ENCODE measurements around the gene IFNGR1. TPM values are rescaled to one million over a fixed set of nuclear protein-coding genes. Genes with fewer than 3 reads are reported as not detected.
"Not testable (repeated sequence)": the region's sequence is repeated elsewhere in the genome, so short reads cannot be mapped to it uniquely, and the experiment has no call there.

IFNGR1 gene
- total RNA-seq, 2 donors from 2014 or later, result 65.5 to 102 TPM

DNA sequence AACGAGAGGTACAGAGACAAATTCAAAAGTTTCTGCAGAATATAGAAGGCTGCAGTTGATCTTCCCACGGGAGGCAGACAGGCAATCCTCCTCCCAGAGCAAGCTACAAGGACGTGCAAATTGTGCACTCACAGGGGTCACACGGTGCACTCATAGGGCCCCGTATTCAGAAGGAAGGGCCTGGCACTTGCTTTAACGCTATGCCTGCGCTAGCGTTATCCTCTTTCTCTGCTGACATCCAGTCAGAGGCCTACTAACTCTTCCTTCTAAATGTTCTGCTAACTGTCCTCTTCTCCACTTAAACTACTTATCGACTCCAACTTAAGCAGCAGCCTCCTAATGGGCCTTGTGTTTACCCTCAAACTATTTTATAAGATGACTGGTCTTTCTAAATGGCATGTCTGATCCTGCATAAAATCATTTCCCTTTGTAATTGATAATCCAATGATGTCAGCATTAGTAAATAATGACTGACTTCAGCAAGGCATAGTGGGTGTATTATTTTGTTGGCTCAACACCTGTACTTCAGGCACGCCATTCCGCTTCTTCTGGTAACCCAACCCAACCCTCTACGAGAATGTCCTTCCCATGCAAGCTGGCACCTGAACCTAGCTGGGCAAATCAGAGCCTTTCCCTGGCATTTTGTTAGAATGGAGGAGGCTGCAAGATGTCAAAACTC is 2.2 kb downstream of the IFNGR1 start:
- Histone ChIP-seq H3K36me3 (no peaks in the 10 kb centered on the region), H3K27me3 (replicated peaks; ENCODE audit: insufficient read depth) (no peaks in the 10 kb centered on the region), H3K4me3 (peak overlapping the region; percentile 81), H3K9me3 (no peaks in the 10 kb centered on the region), H3K27ac (peak overlapping the region; percentile 93 to 96), H3K4me1 (ENCODE audit: control insufficient read depth in 1 of 2, low read depth in 2 of 2) (peaks cover 57 to 80% of the 10 kb centered on the region in 2 donors)
- TF ChIP-seq, protein P1, sequence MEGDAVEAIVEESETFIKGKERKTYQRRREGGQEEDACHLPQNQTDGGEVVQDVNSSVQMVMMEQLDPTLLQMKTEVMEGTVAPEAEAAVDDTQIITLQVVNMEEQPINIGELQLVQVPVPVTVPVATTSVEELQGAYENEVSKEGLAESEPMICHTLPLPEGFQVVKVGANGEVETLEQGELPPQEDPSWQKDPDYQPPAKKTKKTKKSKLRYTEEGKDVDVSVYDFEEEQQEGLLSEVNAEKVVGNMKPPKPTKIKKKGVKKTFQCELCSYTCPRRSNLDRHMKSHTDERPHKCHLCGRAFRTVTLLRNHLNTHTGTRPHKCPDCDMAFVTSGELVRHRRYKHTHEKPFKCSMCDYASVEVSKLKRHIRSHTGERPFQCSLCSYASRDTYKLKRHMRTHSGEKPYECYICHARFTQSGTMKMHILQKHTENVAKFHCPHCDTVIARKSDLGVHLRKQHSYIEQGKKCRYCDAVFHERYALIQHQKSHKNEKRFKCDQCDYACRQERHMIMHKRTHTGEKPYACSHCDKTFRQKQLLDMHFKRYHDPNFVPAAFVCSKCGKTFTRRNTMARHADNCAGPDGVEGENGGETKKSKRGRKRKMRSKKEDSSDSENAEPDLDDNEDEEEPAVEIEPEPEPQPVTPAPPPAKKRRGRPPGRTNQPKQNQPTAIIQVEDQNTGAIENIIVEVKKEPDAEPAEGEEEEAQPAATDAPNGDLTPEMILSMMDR (IDR thresholded peaks at IDR 0.05), result no peak
- no peak for ATAC-seq (ENCODE audit: insufficient number of reproducible peaks, low FRiP score, low read depth)
- DNase-seq (ENCODE audit: low spot score), result no peak

DNA sequence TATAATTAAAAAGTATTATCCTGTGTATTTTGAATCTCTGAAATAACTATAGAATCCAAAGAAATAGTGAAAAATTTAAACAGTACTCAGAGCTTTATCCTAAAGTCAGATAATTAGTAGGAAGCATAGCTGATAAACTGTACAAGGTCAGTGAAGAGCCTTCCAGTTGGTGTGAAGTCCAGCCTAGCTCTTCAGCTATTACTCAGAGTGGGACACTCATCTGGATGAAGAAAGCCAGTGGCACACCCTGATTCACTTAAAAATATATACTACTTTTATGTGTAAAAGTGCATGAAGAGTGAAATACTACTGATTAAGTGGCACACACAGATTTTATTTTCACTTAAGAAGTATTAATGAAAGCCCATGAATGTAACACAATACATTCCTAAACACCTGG is 3.1 kb downstream of the IFNGR1 start:
- peak overlapping the region in 1 of 2 donors; percentile 1 for H3K27ac ChIP-seq

DNA sequence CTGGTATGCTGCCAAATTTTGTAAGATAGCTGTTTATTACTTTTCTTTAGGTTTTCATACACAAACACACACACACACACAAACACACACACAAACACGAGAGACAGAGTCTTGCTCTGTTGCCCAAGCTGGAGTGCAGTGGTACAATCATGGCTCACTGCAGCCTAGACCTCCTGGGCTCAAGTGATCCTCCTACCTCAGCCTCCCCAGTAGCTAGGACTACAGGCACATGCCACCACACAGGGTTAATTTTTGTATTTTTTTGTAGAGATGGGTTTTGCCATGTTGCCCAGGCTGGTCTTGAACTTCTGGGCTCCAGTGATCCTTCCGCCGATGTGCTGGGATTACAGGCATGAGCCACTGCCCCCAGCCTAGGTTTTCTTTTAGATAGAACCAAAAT is 3.6 kb downstream of the IFNGR1 start:
- not testable (repeated sequence) for H3K27ac ChIP-seq; H3K27me3 ChIP-seq (replicated peaks; ENCODE audit: insufficient read depth); ATAC-seq (ENCODE audit: insufficient number of reproducible peaks, low FRiP score, low read depth); H3K9me3 ChIP-seq; H3K36me3 ChIP-seq; DNase-seq (ENCODE audit: low spot score)
- peak overlapping the region; percentile 81 for H3K4me3 ChIP-seq
- peaks cover 65 to 82% of the 10 kb centered on the region in 2 donors for H3K4me1 ChIP-seq (ENCODE audit: control insufficient read depth in 1 of 2, low read depth in 2 of 2)

More for the DNA sequence above, 3.1 kb downstream of the IFNGR1 start:
- Histone ChIP-seq H3K27me3 (replicated peaks; ENCODE audit: insufficient read depth) (no peaks in the 10 kb centered on the region), H3K4me3 (peak overlapping the region; percentile 81), H3K9me3 (no peaks in the 10 kb centered on the region), H3K4me1 (ENCODE audit: control insufficient read depth in 1 of 2, low read depth in 2 of 2) (peaks cover 60 to 81% of the 10 kb centered on the region in 2 donors), H3K36me3 (no peaks in the 10 kb centered on the region)
- TF ChIP-seq, protein P1 (IDR thresholded peaks at IDR 0.05), result no peak
- no peak for DNase-seq (ENCODE audit: low spot score)
- ATAC-seq (ENCODE audit: insufficient number of reproducible peaks, low FRiP score, low read depth), result no peak

- peaks cover 72 to 82% of the 10 kb centered on the region in 2 donors for H3K4me1 ChIP-seq (ENCODE audit: control insufficient read depth in 1 of 2, low read depth in 2 of 2)
- no peaks in the 10 kb centered on the region for H3K36me3 ChIP-seq
- ATAC-seq (ENCODE audit: insufficient number of reproducible peaks, low FRiP score, low read depth), result no peak
- H3K27me3 ChIP-seq (replicated peaks; ENCODE audit: insufficient read depth), result no peaks in the 10 kb centered on the region
- TF ChIP-seq, protein P1 (IDR thresholded peaks at IDR 0.05), result no peak
- peak overlapping the region; percentile 24 for H3K4me3 ChIP-seq
- H3K27ac ChIP-seq, result no peak overlapping the region
- no peaks in the 10 kb centered on the region for H3K9me3 ChIP-seq
- no peak for DNase-seq (ENCODE audit: low spot score)
Observed at GRCh38 chr6:137214931-137215330, 4.3 kb downstream of the IFNGR1 start.

GRCh38 chr6:137213813-137214212 is 5.4 kb downstream of the IFNGR1 start:
- H3K27ac ChIP-seq, result peak overlapping the region; percentile 14 to 41
- TF ChIP-seq, protein P1 (IDR thresholded peaks at IDR 0.05), result no peak
- H3K36me3 ChIP-seq, result no peaks in the 10 kb centered on the region
- H3K4me1 ChIP-seq (ENCODE audit: control insufficient read depth in 1 of 2, low read depth in 2 of 2), result peaks cover 72 to 78% of the 10 kb centered on the region in 2 donors
- H3K9me3 ChIP-seq, result no peaks in the 10 kb centered on the region
- peak overlapping the region; percentile 24 for H3K4me3 ChIP-seq
- ATAC-seq (ENCODE audit: insufficient number of reproducible peaks, low FRiP score, low read depth) (no peak), DNase-seq (ENCODE audit: low spot score) (no peak)
- H3K27me3 ChIP-seq (replicated peaks; ENCODE audit: insufficient read depth), result no peaks in the 10 kb centered on the region
